Measurements from ENCODE around the gene ADARB1.

ADARB1 gene

DNA sequence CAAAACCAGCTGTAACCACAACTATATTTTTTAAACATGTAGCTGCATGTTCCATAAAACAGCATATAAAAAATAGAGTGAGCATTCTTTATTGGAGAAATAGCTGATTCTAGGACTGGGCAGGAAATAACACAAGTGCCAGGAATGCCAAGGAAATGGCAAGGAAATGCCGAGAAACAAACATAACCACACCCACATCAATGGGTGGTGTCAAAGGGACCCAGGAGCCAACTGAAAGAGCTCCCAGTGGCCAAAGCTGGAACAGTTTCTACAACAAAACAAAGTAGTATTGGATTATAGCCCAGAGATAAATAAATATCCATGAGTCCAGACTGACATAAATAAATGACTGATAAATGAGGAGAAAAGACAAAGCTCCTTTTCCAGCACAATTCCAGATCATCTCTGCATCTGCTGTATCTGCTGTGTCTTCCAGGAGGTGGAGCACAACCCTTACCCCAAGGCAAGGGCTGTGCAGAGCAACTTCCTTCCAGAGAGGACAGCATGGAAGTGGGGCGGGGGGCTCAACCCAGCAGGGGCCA lies 28.1 kb downstream of the ADARB1 start:
- H3K9me3 ChIP-seq (ENCODE audit: insufficient read depth, low read length, severe bottlenecking): no peaks in the 10 kb centered on the region
- peaks cover 48% of the 10 kb centered on the region for H4K20me1 ChIP-seq (ENCODE audit: insufficient read depth, low read length)
- no peak overlapping the region for H2AFZ ChIP-seq (ENCODE audit: low read depth, low read length)
- ATAC-seq (ENCODE audit: insufficient read depth, low read depth): peak; percentile 37; the same call in 1 of the 3 replicates
- peaks cover 33% of the 10 kb centered on the region for H3K79me2 ChIP-seq (ENCODE audit: insufficient read depth, low read length)
- no peaks in the 10 kb centered on the region for H3K36me3 ChIP-seq (ENCODE audit: insufficient read depth, low read length)
- no peak overlapping the region for H3K27ac ChIP-seq (ENCODE audit: low read length)
- peaks cover 7% of the 10 kb centered on the region; the same call in 1 of the 2 replicates for H3K4me1 ChIP-seq (ENCODE audit: insufficient read depth, low read length)
- H3K27me3 ChIP-seq (ENCODE audit: insufficient read depth, low read length, poor library complexity): no peaks in the 10 kb centered on the region
- H3K9ac ChIP-seq (ENCODE audit: low read depth, low read length): no peak overlapping the region
- no peak overlapping the region for H3K4me3 ChIP-seq (ENCODE audit: low read depth in 1 of 2, low read length in 2 of 2)
- DNase-seq: no peak
- no peak for TF ChIP-seq EZH2 (IDR thresholded peaks at IDR 0.05; ENCODE audit: borderline replicate concordance, low read depth, low read length, severe bottlenecking)
- TF ChIP-seq, protein P1, sequence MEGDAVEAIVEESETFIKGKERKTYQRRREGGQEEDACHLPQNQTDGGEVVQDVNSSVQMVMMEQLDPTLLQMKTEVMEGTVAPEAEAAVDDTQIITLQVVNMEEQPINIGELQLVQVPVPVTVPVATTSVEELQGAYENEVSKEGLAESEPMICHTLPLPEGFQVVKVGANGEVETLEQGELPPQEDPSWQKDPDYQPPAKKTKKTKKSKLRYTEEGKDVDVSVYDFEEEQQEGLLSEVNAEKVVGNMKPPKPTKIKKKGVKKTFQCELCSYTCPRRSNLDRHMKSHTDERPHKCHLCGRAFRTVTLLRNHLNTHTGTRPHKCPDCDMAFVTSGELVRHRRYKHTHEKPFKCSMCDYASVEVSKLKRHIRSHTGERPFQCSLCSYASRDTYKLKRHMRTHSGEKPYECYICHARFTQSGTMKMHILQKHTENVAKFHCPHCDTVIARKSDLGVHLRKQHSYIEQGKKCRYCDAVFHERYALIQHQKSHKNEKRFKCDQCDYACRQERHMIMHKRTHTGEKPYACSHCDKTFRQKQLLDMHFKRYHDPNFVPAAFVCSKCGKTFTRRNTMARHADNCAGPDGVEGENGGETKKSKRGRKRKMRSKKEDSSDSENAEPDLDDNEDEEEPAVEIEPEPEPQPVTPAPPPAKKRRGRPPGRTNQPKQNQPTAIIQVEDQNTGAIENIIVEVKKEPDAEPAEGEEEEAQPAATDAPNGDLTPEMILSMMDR (IDR thresholded peaks at IDR 0.05; ENCODE audit: borderline replicate concordance, extremely low read depth, low read length, poor library complexity, severe bottlenecking): peak; percentile 33
- H3K4me2 ChIP-seq (ENCODE audit: insufficient read depth, low read length): no peak overlapping the region

DNA sequence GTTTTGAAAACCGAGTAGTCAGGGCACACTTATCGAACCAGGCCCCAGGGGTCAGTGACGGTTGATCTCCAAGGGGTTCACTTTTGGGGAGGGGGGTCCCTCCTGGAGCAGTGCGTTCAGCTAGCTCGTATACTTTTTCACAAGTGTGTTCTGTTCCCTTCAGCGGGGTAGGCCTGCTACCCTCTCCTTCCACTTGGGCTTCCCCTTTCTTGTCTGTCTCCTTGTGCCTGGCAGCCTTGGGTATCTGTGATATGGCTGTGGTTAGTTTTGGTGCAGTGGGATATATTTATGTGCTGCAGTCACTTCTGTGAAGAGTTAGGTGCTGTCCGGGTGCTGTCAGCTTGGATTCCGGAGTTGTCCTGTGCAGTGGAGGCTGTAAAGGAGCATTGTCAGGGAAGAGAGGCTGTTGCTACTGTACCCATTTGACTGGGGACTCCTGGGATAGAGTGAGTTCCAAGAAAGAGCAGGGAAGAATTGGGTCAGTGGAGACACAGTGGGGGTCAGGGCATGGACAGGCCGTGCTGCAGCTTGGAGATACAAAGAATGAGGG lies 29.7 kb downstream of the ADARB1 start:
- ATAC-seq (ENCODE audit: insufficient read depth, low read depth): no peak
- Histone ChIP-seq H3K4me1 (ENCODE audit: insufficient read depth, low read length) (peaks cover 14% of the 10 kb centered on the region), H3K36me3 (ENCODE audit: insufficient read depth, low read length) (no peaks in the 10 kb centered on the region), H3K27me3 (ENCODE audit: insufficient read depth, low read length, poor library complexity) (no peaks in the 10 kb centered on the region), H4K20me1 (ENCODE audit: insufficient read depth, low read length) (peaks cover 37% of the 10 kb centered on the region), H3K79me2 (ENCODE audit: insufficient read depth, low read length) (peaks cover 29% of the 10 kb centered on the region), H3K27ac (ENCODE audit: low read length) (no peak overlapping the region), H2AFZ (ENCODE audit: low read depth, low read length) (no peak overlapping the region), H3K9me3 (ENCODE audit: insufficient read depth, low read length, severe bottlenecking) (no peaks in the 10 kb centered on the region), H3K4me2 (ENCODE audit: insufficient read depth, low read length) (no peak overlapping the region), H3K9ac (ENCODE audit: low read depth, low read length) (no peak overlapping the region), H3K4me3 (ENCODE audit: low read depth in 1 of 2, low read length in 2 of 2) (no peak overlapping the region)
- DNase-seq: no peak
- TF ChIP-seq EZH2 (IDR thresholded peaks at IDR 0.05; ENCODE audit: borderline replicate concordance, low read depth, low read length, severe bottlenecking): no peak
- TF ChIP-seq, protein P1 (IDR thresholded peaks at IDR 0.05; ENCODE audit: borderline replicate concordance, extremely low read depth, low read length, poor library complexity, severe bottlenecking): no peak

DNA sequence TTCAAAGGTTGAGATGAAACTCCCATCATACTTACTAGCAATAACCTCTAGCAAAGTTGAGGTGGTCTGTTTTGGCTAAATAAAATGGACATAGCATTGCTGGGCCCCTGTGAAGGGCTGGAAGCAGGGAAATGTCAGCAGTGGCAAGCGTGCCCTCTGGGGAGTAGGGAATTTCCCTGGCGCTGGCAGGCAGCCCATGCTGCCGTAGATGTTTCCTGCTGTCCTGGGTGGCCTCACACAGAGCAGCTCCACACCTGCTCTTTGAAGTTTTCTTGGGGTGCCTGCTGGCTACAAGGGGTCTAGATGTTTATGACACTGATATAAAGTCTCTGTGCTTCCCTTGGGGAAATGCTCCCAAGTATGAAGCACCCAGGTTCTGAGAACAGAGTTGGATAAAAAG lies 30.2 kb downstream of the ADARB1 start:
- Histone ChIP-seq H3K4me2 (ENCODE audit: insufficient read depth, low read length) (no peak overlapping the region), H3K4me1 (ENCODE audit: insufficient read depth, low read length) (peaks cover 19% of the 10 kb centered on the region), H3K27ac (ENCODE audit: low read length) (no peak overlapping the region), H2AFZ (ENCODE audit: low read depth, low read length) (no peak overlapping the region), H4K20me1 (ENCODE audit: insufficient read depth, low read length) (peaks cover 37% of the 10 kb centered on the region), H3K79me2 (ENCODE audit: insufficient read depth, low read length) (peaks cover 31% of the 10 kb centered on the region), H3K36me3 (ENCODE audit: insufficient read depth, low read length) (no peaks in the 10 kb centered on the region), H3K27me3 (ENCODE audit: insufficient read depth, low read length, poor library complexity) (no peaks in the 10 kb centered on the region), H3K9ac (ENCODE audit: low read depth, low read length) (no peak overlapping the region), H3K4me3 (ENCODE audit: low read depth in 1 of 2, low read length in 2 of 2) (no peak overlapping the region), H3K9me3 (ENCODE audit: insufficient read depth, low read length, severe bottlenecking) (no peaks in the 10 kb centered on the region)
- TF ChIP-seq, protein P1 (IDR thresholded peaks at IDR 0.05; ENCODE audit: borderline replicate concordance, extremely low read depth, low read length, poor library complexity, severe bottlenecking): no peak
- no peak for TF ChIP-seq EZH2 (IDR thresholded peaks at IDR 0.05; ENCODE audit: borderline replicate concordance, low read depth, low read length, severe bottlenecking)
- ATAC-seq (ENCODE audit: insufficient read depth, low read depth) (no peak), DNase-seq (no peak)
